HG03097 (cell line): Measurements from ENCODE around the gene LPP.
"Not testable (repeated sequence)": the region's sequence is repeated elsewhere in the genome, so short reads cannot be mapped to it uniquely, and the experiment has no call there.

ENCODE experiments used
- ATAC-seq: cut with Tn5 transposase; IDR thresholded peaks from one replicate; pipeline ENCODE4 v1.9.1; 2021; ENCODE audit not compliant: unreplicated experiment, low FRiP score

The LPP gene

DNA sequence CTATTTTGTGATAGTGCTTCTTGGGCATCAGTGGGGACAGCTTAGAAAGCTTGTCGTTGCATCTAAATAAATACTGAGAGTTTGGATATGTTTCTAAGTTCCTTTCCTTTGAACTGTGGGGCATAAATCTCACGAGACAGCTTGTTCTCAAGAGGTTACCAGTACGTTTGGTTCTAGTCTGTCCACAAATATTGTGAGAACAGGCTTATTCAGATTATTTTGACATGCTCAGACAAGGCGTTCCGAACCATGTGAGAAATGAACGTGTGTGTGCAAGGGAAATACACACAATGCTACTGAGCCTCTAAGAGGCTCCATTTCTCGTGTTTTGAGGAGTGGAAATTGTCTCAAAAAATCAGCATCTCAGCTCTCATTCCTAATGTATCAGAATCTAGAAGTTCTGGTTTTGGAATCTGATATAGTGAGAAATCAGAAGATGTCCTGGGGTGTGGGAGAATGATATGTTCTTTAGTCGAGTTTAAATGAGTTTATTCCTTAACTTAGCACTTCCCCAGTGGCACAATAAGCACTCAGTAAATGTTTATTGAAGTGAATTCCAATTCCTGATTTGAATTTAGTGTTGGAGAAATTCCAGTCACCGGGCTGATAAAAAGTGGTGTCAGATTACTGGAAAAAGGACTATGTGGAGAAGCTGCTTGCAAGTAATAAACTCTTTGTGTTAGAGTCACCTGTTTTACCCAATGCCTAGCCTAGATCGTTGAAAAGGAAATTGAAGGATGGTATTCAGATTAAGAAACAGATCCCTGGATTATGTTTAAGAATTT is 481.5 kb downstream of the LPP start:
- ATAC-seq, result no peak

DNA sequence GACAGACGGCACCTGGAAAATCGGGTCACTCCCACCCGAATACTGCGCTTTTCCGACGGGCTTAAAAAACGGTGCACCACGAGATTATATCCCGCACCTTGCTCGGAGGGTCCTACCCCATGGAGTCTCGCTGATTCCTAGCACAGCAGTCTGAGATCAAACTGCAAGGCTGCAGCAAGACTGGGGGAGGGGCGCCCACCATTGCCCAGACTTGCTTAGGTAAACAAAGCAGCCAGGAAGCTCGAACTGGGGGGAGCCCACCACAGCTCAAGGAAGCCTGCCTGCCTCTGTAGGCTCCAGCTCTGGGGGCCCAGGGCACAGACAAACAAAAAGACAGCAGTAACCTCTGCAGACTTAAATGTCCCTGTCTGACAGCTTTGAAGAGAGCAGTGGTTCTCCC is 482.3 kb downstream of the LPP start:
- not testable (repeated sequence) for ATAC-seq

DNA sequence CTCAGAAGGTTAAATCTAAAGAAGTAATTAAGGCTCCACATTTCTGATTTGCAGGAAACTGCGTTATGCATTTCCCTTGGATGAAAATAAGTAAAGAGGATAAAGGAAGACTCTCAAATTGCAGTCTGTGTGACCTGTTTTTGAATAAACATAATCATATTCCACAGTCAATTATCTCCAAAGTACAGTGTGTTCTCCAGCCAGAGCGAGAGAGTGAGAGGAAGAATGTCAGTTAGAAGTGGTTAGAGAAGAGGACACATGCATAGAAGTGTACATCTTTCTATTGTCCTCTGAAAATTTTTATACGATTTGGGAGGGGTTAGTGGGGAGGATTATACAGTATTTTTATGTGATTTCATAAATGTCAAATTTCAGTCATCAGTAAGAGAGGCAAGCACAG is 487.1 kb downstream of the LPP start:
- ATAC-seq, result no peak

DNA sequence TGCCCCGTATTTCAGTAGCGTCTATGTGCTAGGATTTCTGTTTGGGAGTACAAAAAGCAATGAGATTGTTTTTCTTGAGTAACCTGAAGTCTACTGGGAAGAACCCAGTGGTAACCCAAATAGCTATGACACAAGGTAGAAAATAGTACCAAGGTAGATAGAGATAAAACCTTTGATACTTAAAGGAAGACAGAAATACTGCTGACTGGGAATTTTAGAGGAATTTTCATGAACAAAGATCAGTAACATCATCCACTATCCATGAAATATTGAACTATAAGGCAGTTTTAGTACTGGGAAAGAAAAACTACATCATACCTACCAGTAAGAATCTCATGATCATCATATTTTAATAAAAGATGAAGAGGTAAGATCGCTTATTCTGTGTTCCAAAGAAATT is 489.8 kb downstream of the LPP start:
- no peak for ATAC-seq

DNA sequence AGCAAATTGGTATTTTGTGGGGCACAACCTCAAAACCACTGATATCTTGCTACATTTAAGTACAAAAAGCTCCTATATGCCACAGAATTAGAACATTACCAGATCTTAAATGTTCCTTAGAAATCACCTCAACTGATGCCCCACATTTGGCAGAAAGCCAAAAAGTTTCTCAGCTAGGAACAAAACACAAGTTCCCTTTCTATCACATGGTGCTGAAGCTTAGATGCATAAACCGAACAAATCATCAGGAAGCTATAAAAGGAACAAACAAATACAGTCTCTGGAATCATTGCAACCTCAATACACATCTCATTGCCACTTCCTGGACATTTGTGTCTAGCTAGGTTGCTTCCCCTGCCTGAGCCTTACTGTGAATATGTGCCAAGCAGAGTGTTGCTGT is 492.6 kb downstream of the LPP start:
- ATAC-seq, result no peak

DNA sequence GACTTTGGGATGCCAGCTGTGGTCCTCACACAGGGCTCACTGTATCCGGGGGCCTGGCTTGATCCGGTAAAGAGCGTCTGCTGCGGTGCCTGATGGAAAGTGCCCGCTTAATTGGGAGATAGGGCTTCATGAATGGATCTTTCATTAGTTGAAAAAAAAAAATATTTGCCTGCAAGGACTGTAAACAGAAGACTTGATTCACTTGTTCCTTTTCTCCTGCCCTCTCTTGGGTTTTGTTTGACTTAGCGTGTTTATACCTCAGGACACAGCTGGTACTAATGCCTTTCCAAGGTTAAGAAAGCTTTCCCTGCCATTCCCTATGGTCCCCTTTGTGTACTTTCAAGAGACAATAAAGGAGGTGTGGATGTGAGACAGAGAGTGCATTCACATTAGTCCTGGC is 493.3 kb downstream of the LPP start:
- ATAC-seq, result no peak

DNA sequence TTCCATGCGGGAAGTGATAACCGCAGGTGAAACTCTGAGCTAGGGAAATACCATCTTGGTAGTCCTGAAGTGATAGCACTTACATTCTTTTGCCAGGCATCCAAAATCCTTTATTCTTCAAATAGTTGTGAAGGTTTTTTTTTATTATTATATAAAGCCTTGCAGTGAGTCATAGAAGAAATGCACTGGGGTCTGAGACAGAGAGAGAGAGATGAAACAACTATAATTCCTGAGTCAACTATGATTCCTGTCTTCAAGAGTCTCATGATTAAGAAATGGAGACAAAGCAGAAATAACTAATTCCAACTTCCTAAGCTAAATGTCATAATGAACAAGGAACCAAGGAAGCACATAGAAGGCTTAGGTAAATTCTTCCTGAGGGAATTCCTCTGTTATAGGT is 495.6 kb downstream of the LPP start:
- ATAC-seq, result no peak

DNA sequence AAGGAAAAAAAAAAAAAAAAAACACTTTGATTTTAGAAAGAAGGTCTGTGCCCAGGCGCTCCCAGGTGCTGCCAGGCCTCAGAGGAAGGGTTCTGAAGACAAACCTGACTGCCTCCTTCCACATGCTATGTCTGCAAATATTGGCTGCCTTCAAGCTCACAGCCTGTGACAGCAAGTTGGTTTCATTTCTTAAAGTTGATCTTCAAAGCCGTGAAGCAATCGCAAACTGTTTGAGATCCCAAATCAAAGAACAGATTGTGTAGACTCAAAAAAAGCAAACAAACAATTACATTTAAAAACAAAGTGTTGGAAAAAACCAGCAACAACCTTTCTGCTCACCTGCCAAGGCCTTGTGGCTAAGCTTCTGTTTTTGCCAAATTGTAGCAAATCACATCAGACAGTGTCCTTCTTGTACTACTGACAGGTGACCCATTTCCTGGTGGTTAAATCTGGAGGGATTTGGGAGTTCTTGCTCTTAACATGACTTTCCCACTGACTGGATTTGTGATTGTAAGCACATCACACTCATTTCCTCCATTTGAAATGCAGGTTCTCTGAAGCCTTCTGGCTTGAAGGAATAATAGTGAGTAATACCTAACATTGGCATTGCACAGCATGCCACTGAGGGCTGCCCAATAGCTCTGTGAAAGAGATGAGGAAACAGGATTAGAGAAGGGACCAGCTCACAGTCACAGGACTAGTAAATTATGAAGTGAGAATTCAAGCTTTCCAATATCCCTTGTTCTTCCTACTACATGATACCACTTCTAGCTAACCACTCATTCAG is 502.4 kb downstream of the LPP start:
- no peak for ATAC-seq

DNA sequence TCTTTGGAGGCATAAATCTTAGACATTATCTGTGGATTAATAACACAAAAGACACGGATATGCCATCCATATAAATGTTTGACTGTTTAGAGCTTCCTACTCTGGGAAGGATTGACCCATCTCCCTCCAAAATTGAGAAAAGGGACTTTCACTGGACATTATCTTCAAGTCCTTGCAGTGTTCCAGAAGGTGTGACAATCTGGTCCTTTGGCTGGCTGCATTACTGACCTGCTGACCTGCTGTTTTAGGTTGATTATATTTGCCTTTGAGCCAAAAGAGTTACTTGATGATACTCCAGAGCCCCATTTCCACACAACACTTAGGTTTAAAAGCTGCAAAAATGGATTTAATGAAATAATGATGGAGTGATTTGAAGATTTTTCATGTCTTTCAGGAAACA is 504.6 kb downstream of the LPP start:
- ATAC-seq, result no peak

DNA sequence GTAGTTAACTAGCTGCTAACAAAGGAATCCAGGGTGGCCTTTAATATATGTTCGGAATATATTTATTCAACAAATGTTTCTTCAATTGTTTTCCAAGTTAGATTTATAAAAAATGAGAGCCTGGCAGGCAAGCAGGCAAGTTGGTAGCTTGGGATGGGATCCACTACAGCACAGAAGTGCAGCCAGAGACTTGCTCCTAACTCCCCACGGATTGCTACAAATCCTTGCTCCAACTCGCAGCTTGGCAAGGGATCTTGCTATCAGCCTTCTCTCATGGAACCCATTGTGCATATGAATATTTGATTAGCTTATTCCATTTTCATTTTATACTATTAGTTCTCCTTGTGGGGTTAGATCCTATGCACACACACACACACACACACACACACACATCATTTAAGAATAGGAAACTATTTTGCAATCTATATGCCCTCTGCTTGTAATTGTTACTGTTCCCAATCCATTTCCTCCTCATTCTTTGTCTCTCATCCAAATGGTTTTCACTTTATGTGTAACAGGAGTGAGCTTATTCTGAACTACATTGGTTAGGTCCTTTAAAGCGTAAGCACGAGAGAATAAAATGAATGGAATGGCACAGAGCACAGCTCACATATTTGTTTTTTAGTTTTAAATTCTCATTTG is 505.6 kb downstream of the LPP start:
- ATAC-seq, result no peak

DNA sequence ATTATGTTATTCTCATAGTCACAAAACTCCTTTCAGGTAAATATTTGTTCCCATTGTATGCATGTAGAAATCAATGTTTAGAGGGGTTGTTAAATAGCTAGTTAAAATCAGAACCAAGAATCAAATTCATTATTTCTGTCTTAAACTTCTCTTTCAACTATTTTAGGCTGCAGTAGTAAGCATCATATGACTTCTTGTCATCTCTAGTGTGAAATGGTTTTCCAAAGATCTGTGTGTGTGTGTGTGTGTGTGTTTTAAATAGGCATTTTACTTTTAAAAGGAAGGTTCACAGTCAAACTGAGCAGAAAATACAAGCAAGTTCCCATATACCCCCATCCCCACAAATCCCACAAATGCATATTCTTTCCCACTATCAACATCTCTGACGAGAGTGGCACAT is 506.5 kb downstream of the LPP start:
- ATAC-seq, result no peak

DNA sequence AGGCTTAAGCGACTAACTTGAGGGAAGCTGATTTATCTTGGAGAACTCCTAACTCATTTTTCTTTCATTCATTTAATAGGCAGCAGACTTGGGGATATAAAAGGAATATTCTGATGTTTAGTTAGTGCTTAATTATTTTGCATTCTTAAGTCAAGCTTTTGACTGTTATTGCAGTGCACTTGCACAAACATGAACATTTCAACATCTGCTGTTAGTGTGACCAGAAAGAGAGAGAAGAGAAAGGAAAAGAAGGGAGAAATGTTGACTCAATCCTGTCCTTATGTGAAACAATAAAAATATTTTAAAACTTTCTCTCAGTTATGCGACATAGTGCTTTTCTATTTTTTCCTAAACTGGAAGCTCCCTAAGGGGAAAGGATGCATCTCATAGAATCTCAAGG is 507.8 kb downstream of the LPP start:
- no peak for ATAC-seq

DNA sequence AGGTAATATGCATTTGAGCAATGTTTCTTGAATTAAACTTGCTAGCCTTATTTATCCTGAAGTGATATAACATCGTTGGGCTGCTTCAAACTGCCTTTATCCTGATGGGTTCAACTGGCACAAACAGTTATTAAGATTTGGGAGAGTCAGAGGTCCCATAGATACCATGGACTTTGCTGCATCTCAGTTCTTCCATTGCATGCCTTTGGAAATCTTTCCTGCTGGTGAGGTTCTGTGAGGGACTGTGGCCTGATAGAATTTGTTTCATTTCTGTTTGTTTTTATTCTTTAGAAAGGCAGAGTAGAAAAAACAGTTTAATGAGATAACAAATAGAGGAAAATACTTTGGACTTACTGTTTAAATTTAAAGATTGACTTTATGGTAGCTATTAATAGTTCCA is 508.3 kb downstream of the LPP start:
- no peak for ATAC-seq

DNA sequence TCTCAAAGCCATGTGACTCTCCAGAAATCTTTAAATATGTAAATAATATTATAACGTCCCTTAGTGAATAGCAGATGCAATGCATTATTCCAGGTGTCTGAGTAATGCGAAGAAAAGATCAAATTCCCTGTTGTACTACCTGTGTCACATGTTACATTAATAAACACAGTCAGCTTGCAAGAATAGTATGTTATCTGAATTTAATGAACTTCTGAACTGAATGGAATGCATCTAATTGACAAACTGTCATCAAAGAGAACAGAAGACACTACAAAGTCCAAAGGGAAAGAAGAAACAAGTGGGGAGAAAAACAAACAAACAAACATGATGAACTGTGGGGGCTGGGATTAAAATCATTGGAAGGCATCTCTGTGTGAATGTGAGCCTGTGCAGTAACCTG is 508.8 kb downstream of the LPP start:
- ATAC-seq, result no peak

DNA sequence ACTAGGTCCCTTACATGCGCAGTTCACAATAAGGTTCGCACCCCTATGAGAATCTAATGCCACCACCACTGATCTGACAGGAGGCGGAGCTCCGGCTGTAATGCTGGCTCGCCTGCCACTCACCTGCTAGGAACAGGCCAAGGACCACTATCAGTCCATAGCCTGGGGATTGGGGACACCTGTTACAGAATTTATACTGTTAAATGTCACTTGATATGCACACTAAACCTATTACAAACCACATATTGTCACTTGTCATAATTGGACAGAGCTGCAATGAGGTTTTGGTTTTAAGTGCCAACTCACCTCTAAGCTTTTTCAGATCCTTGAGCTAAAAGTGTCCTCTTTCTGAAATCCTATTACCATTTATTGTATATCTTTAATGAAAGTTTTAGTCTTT is 509.9 kb downstream of the LPP start:
- ATAC-seq, result no peak

DNA sequence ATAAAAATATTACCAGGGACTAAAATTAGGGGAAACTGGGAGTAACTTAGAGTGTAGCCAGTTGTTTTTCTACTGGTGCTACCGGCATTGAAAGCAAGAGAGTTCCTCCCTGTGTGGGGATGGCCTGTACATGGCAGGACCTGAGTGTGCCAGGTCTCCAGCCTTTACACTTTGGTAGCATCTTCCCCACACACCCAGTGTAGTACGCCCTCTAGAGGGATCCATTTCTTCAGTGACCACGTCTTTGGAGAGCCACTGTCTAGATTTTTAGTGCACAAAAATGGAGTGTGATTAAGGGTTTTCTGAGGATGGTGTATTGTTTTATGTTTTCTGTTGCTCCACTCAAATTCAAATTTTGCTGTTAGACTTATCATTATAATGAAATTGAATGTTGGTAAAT is 510.8 kb downstream of the LPP start:
- no peak for ATAC-seq

DNA sequence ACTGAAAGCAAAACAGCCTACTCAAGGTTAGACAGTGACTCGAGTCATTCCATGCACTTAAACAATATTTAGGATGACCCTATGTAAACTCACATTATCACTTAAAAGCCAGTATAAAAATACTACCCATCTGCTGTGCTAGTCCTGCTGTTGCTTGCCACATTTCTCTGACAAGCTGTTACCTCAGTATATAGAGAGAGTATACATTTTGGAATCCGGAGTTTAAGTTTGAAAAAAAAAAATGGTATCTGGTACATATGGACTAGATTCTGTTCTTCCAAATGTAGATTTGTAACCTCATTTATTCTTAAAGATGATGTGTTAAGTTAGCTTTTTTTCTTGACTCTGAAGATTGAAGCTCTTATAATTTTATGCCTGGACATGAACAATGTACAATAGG is 514.0 kb downstream of the LPP start:
- no peak for ATAC-seq

DNA sequence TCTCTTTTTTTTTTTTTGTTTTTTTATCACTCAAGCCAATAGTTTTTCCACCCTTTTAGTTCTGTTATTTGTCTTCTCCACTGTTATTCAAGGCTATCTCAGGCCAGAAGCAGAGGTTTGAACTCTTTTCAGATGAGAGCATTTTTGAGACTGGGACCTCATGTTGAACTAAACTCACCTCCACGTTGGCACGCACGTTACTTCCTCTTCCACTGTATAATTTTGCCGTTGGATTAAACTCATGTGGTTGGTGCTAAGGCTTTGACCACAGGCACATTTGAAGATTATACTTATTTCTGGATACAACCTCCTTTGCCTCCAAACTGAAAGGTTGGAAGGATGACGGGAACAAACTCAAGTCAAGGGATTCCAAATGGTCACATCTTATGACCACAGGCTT is 516.5 kb downstream of the LPP start:
- ATAC-seq, result no peak

DNA sequence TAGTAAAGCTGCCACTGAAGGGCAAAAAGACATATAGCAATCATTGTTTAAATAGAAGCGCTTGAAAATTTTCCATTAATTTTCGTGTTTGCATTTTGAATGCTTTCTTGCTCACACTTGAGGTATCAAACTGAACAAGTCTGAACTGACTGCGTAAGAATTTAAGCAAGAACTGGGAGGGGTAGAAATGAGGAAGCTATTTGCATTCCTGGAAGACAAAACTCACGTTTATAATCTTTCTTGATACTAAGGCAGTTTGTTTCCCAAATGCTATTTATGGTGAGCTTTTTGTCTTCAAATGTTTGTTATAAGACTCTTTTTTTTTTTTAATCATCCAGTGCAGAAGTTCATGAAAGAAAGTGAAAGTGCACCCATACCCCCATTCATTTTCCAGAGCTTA is 518.0 kb downstream of the LPP start:
- no peak for ATAC-seq

DNA sequence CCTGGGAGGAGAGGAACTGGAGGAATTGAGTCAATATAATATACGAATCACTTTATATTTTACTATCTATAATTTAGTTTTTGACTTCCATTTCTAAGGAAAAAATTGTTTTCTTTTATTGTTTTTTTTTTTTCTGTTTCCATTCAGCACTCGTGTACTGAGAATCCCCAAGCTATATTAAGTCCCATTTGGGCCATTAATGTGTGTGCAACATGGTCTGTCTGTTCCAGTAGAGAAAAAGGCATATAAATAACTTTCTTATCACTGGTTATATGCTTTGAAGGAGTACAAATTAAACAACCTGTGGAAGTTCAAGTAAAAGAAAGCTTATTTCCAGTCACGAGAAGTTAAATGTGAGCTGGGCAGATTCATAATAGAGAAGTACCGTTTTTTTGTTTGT is 518.9 kb downstream of the LPP start:
- no peak for ATAC-seq

DNA sequence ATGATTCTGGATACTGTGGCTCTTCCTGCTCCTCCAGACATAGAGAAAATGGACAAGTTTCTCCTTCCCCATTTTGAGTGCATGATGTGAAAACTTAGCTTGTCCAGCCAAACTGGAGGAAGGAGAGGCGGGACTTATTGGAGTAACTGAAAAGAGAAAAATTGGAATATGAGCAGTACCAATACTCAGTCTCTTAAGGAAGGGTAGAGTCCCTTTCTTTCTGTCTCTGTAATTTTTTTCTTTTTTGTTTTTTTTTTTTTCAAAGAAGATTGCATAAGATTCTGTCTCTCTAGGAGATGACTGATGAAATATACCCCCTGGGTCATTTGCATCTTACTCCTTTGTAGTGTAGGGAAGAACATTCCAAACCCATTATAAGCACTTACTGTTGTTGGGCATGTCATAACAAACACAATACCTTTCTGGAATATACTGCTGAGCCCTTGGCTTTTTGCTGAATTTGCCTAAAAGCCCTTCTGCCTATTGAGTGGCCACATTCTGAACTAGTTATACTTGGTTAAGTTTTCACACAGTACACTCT is 519.8 kb downstream of the LPP start:
- ATAC-seq, result no peak

DNA sequence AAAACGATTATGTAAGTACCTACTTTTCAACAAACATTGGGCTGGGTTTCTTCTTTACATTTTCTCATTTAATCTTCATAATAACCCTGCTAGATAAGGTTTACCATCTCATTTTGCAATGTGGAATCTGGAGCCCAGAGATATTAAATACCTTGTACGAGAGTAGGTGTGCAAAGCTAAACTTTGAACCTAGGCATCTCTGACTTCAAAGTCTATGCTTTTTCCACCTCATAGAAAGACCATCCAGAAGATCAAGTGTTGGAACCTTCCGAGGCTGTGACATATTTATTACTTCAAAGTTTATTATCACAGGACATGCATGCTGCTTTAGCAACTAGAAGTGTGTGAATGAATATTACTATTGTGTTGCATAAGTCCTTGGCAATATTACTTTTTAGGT is 520.6 kb downstream of the LPP start:
- no peak for ATAC-seq
